ENCODE data around the gene DHRS4. TPM values are rescaled to one million over a fixed set of nuclear protein-coding genes. Genes with fewer than 3 reads are reported as not detected.
"Not testable (repeated sequence)": the region's sequence is repeated elsewhere in the genome, so short reads cannot be mapped to it uniquely, and the experiment has no call there.

DHRS4 gene
- polyA plus RNA-seq, 1 donor from 2014 or later = 7.8 TPM

GRCh38 chr14:23942587-23942986 is 11.0 kb upstream of the DHRS4 start:
- H3K9ac ChIP-seq (ENCODE audit: low read length) = no peak overlapping the region
- H2AFZ ChIP-seq (ENCODE audit: low read depth, low read length) = no peak overlapping the region
- H3K36me3 ChIP-seq (ENCODE audit: insufficient read depth, low read length) = no peaks in the 10 kb centered on the region
- no peak overlapping the region for H3K27ac ChIP-seq (ENCODE audit: low read length)
- no peaks in the 10 kb centered on the region for H4K20me1 ChIP-seq (ENCODE audit: insufficient read depth)
- TF ChIP-seq MXI1 (conservative IDR thresholded peaks at IDR 0.05; ENCODE audit: poor library complexity, severe bottlenecking) (no peak), POLR2AphosphoS5 (IDR thresholded peaks at IDR 0.05) (no peak), EP300 (conservative IDR thresholded peaks at IDR 0.05; ENCODE audit: poor library complexity, severe bottlenecking) (no peak), CTCF (IDR thresholded peaks at IDR 0.05; ENCODE audit: poor library complexity, severe bottlenecking) (no peak), RAD21 (conservative IDR thresholded peaks at IDR 0.05) (no peak), EZH2 (IDR thresholded peaks at IDR 0.05; ENCODE audit: borderline replicate concordance, insufficient read depth, low read length, poor library complexity, severe bottlenecking) (no peak), SMC3 (conservative IDR thresholded peaks at IDR 0.05; ENCODE audit: poor library complexity) (no peak), REST (IDR thresholded peaks at IDR 0.05; ENCODE audit: borderline replicate concordance) (no peak), TAF1 (IDR thresholded peaks at IDR 0.05; ENCODE audit: low read depth) (no peak)
- H3K9me3 ChIP-seq (ENCODE audit: low read length) = peaks cover 3% of the 10 kb centered on the region
- H3K4me3 ChIP-seq (ENCODE audit: low read length) = no peak overlapping the region
- H3K9me2 ChIP-seq (ENCODE audit: insufficient read depth, low read length) = no peaks in the 10 kb centered on the region
- H3F3A ChIP-seq (ENCODE audit: insufficient read depth, low read length, poor library complexity, severe bottlenecking) = no peaks in the 10 kb centered on the region
- no peak overlapping the region for H3K4me2 ChIP-seq (ENCODE audit: low read length)
- H3K79me2 ChIP-seq (replicated peaks; ENCODE audit: insufficient read depth, low read length) = no peaks in the 10 kb centered on the region
- no peaks in the 10 kb centered on the region for H3K27me3 ChIP-seq (ENCODE audit: insufficient read depth, low read depth, low read length)

- not testable (repeated sequence) for H3K9ac ChIP-seq (ENCODE audit: low read length); H3K9me2 ChIP-seq (ENCODE audit: insufficient read depth, low read length); H4K20me1 ChIP-seq (ENCODE audit: insufficient read depth); H3K27ac ChIP-seq (ENCODE audit: low read length); H3K36me3 ChIP-seq (ENCODE audit: insufficient read depth, low read length); H3K79me2 ChIP-seq (replicated peaks; ENCODE audit: insufficient read depth, low read length); H3K4me3 ChIP-seq (ENCODE audit: low read length); H3K27me3 ChIP-seq (ENCODE audit: insufficient read depth, low read depth, low read length); H3K4me2 ChIP-seq (ENCODE audit: low read length); H2AFZ ChIP-seq (ENCODE audit: low read depth, low read length); H3F3A ChIP-seq (ENCODE audit: insufficient read depth, low read length, poor library complexity, severe bottlenecking); H3K9me3 ChIP-seq (ENCODE audit: low read length)
Observed at GRCh38 chr14:23949069-23949468, 4.5 kb upstream of the DHRS4 start.

All from neural cell (in vitro differentiated cells).